Middle frontal gyrus (tissue), 1 donor: ENCODE results near the gene PLA2G6.
A peak's percentile ranks its signal among the peaks of the same experiment; 100 is the strongest.

ENCODE experiments used
- DNase-seq: peaks from one replicate; pipeline ENCODE4 v3.0.0-alpha.2; 2015; ENCODE audit warnings: low spot score; ENCODE audit errors: extremely low spot score

The PLA2G6 gene, protein sequence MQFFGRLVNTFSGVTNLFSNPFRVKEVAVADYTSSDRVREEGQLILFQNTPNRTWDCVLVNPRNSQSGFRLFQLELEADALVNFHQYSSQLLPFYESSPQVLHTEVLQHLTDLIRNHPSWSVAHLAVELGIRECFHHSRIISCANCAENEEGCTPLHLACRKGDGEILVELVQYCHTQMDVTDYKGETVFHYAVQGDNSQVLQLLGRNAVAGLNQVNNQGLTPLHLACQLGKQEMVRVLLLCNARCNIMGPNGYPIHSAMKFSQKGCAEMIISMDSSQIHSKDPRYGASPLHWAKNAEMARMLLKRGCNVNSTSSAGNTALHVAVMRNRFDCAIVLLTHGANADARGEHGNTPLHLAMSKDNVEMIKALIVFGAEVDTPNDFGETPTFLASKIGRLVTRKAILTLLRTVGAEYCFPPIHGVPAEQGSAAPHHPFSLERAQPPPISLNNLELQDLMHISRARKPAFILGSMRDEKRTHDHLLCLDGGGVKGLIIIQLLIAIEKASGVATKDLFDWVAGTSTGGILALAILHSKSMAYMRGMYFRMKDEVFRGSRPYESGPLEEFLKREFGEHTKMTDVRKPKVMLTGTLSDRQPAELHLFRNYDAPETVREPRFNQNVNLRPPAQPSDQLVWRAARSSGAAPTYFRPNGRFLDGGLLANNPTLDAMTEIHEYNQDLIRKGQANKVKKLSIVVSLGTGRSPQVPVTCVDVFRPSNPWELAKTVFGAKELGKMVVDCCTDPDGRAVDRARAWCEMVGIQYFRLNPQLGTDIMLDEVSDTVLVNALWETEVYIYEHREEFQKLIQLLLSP

GRCh38 chr22:38181453-38182200 lies at the start of gene PLA2G6:
PLA2G6 (minus strand) TSS chr22:38181830; CDS start chr22:38169426, 12,404 bp downstream.
- DNase-seq, result peak; percentile 99

- no peak for DNase-seq
Measured at GRCh38 chr22:38230916-38231315, 49.3 kb upstream of the PLA2G6 start.

DNA sequence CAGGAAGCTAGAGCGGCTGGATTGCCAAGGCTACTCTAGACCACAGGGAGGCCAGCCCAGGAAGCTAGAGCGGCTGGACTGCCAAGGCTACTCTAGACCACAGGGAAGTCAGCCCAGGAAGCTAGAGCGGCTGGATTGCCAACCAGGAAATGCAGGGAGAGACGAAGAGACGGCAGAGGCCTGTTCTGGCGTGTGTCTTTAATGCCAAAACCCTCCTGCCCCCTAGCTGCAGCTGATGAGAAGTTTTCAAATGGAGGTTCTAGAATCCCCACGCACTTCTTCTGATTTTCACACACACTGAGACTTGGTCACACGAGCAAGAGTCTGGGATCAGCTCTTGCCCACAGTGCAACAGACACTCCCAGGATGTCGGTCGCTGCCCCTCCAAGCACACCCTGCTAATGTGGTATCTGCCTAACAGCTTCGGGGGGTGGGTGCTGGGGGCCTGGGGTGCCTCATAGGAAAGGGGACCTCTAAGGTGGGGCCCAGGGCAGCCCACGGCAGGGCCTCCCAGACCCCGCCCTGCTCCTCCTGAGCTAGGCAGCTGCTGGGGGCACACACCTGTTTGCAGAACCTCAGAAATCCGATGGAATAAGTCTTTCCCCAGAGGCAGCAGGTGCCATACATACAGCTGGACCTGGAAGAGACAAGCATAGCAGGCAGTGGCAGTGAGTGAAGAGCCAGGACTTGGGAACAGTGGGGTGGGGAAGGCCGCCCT lies 48.6 kb upstream of the PLA2G6 start:
- DNase-seq, result no peak

DNA sequence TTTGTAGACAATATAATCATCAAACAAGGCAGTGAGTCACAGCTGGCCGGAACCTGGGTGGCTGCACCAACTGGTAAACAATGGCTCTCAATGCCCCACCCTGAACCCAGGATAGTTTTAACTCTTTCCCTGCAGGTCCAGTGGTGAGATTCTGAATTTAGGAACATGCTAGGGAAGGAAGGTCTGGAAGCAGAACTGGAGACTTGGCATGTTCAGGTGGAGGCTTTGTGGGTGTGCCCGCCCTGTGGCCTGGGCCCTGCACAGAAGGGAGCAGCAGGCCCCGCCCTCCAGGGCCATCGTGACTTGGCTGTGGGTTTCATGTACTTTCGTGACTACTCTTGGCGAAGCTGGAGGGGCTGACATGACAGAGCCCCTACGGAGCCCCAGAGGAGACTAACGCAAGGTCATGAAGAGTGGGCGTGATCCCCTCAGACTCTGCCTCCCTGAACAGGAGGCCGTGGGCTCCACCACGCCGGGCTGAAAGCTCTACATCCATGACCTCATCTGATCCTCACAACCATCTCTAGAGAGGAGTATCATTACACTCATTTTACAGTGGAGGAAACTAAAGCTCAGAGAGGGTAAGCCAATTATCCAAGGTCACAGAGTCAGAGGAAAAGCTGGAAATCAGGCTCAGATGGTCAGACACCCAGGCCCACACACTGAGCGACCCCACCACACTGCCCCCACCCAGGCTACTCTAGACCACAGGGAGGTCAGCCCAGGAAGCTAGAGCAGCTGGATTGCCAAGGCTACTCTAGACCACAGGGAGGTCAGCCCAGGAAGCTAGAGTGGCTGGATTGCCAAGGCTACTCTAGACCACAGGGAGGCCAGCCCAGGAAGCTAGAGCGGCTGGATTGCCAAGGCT lies 47.5 kb upstream of the PLA2G6 start:
- no peak for DNase-seq

DNA sequence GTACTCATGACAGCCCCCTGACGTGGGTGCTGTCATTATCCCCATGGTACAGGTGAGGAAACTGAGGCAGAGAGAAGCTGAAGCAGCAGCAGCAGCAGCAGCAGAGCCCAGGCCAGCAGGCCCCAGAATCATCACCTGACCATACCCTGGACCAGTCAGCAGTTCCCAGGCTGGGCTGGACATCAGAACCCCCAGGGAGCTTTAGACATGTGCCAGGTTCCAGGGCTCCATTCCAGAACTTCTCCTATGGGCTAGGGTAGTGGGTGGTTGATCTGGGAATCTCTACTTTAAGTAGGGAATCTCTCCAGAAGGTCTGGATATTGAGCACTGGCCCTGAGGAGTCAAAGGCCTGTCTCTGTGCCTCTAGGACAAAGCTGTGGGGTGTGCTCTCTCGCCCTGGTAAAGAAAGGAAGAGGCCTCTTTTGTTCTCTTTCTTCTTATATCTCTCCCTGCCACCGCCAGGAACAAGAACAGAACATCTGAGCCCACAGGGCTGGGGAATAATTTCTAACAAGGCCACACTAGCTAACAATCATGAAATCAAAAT lies 46.8 kb upstream of the PLA2G6 start:
- no peak for DNase-seq

DNA sequence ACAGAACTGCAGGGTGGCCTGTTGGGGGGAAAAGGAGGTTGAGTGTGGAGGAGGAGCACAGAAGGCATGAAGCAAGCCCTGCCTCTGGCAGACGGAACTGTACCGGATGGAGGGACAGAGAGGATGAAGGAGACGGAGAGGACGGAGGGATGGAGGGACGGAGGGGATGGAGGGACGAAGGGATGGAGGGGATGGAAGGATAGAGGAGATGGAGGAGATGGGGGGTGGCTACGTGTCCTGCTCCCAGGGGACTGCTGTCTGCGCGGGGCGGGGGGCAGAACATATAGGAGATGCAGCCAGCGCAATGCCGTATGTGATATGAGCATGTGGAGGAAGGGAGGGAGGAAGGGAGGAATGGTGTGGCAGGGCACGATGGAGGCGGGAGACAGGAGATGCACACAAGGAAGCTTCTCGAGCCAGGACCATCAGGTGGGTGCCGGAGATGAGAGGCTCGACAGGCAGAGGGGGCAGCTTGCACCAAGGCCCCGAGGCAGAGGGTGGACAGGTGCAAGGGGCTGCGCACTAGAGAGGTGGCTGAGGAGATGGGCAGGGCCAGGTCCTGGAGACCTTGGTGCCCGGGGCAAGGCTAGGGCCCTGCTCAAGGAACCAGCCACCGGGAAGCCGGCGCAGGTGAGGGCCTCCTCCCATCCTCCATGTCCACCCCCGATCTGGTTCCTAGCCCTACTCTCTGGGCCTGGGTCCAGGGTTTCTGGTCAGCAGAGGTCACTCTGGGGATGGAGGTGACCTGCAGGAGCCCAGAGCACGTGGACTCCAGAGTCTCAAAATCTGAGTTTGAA lies 45.4 kb upstream of the PLA2G6 start:
- no peak for DNase-seq

DNA sequence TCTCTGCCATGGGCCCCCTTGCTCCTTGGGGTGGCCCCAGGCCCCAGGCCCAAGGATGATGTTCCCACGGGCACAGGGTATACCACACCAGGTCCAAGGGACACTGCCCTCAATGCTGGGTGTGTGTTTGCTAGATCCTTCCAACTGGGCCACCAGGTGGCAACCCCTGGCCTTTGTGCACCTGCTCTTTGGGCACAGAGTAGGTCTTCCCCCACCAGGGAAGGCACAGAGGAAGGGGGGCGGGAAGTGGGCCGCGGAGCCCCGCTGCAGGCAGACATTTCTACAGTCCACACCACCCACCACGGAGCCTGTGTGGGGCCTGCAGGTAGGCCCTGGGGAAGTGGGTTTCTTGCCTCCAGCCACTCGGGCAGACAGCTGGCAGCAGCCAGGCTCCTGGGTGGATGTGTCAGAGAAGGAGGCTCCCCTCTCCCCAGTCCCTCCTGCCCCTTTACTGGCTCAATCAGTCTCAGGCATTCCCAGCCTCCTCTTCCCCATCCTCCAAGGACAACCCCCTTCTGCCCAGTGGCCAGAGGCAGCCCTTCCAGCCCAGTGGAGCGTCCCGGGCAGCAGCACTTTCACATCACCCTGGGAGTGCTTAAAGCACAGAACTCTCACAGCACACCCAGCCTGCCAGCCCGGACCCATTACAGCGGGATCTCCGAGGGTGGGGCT lies 41.8 kb upstream of the PLA2G6 start:
- no peak for DNase-seq

DNA sequence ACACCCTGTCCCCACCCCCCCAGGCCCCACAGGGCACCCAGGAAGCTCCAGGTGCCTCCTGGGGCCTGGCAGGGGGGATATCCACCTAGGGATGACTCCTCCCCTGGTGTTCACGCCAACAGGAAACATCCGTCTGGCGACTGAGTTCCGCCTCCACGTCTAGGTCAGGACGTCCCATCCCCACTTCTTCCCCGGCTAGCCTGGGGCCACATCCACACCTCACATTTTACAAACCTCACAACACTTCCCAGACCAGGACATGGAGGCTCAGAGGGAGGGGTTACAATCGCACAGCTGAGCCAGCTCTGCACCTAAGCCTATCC lies 41.1 kb upstream of the PLA2G6 start:
- no peak for DNase-seq

- DNase-seq, result no peak
Measured at GRCh38 chr22:38221908-38222796, 40.5 kb upstream of the PLA2G6 start.

DNA sequence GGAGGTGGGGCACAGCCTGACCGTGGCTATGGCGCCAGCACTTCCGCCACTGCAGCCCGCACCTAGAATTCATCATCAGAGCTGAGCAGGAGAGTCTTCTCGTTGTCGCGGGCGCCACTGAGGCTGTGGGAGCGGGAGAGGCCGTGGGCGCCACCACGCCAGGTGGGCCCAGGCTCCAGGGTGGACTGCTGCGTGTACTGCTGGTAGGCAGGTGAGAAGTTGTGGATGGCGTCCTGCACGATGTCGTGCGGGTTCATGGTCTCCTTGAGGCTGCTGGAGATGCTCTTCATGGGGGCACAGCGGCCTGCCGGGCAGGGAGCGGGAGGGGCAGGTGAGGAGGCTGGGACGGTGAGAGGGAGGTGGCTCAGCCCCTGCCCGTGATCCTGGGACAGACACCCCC lies 39.8 kb upstream of the PLA2G6 start:
- DNase-seq, result no peak

DNA sequence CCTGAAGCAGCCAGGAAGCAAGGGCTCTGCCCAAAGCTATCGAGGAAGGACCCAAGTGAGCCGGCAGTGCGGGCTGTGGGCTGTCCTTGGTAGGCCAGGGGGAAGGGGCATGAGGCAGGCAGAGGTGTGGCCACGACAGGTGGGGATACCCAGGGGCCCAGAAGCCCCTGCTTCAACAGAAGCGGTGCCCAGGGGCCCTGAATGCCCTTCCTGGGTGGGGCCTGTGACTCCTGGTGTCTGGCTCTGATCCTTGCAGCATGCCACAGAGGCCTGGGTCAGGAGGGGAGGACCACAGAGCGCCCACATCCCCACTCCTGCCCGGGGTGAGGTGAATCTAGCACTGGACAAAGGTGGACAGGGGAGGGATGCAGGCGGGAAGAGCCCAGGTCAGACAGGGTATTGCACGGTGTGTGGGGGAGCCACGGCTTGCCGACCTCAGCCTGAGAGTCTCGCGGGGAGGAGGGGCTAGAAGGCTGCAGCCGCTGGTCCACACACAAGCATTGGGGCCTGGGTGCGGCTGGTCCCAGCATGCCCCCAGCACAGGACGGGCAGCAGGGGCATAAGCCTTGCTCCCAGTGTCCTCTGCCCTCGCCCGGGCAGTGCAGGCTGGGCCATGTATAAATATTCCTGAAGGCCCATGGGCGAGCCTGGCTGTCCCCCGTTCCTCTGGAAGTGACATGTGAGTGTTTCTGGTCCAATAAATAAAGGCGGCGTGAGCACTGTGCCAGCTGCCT lies 39.2 kb upstream of the PLA2G6 start:
- DNase-seq, result no peak

DNA sequence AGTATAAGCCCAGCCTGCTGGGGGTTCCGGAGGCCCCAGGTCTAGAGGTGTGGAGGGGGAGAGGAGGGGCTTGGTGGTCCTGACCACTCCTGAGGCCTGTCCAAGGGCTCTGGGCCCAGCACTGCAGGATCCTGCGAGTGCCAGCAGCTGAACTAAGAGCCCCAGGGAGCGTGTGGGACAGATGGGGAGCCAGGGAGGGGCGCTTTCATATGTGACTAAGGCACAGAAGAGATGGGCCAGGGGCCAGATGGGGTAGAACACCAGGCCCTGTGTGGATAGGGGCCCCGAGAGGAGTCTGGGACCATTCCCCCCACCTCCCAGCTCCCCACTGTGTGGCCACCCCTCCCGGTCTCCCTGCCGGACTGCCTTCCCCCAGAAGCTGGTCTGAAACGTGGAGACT lies 38.5 kb upstream of the PLA2G6 start:
- no peak for DNase-seq

GRCh38 chr22:38219632-38220031 lies 38.0 kb upstream of the PLA2G6 start:
- DNase-seq, result no peak

GRCh38 chr22:38218661-38219622 lies 37.3 kb upstream of the PLA2G6 start:
- DNase-seq, result no peak

GRCh38 chr22:38215156-38216038 lies 33.8 kb upstream of the PLA2G6 start:
- no peak for DNase-seq
